H7 (cell line): ENCODE measurements around the gene RUFY1. TPM values are rescaled to one million over a fixed set of nuclear protein-coding genes. Genes with fewer than 3 reads are reported as not detected.
"Not testable (repeated sequence)": the region's sequence is repeated elsewhere in the genome, so short reads cannot be mapped to it uniquely, and the experiment has no call there.

Experiments used
- DNase-seq: peaks from one replicate; pipeline ENCODE4 v3.0.0; 2012
- H3K27me3 ChIP-seq: 2 replicates; pipeline ENCODE4 v1.6.0; 2011; ENCODE audit warnings: mild to moderate bottlenecking, low read length; ENCODE audit not compliant: control insufficient read depth, insufficient read depth
- H3K36me3 ChIP-seq: replicated peaks from 2 replicates; pipeline ENCODE4 v1.5.1; 2011; ENCODE audit warnings: low read length; ENCODE audit not compliant: control insufficient read depth, insufficient read depth
- H3K4me3 ChIP-seq: 2 replicates; pipeline ENCODE4 v1.5.1; 2011; ENCODE audit warnings: low read depth, mild to moderate bottlenecking, control low read depth, low read length, moderate library complexity; ENCODE audit not compliant: insufficient read depth
- total RNA-seq: library from RNA; depleted of rRNA; stranded (reverse); fragments of >200 nt; shearing (Covaris generic); gene quantifications from 2 replicates; pipeline ENCODE4 v1.2.3, GENCODE V29; 2014

The RUFY1 gene
- total RNA-seq, 1 experiment from 2014 or later = 25.5 TPM

DNA sequence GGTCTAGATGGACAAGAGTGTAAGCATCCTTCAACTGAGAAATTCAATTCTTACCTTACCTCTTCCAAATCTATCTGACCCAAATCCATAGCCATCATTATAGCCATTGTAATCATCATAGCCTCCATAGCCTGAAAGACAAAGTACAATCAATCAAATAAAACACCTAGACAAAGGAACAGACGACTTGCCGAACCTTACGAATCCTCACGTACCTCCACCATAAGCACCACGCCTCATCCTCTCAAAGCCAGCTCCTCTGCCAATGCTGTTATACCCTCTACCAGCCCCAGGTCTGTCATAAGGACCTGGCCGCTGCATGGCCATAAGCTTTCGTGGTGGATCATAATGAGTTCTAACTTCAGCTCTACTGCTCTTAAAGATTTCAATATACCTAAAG is 67.6 kb downstream of the RUFY1 start:
- no peak overlapping the region for H3K4me3 ChIP-seq
- H3K36me3 ChIP-seq = peaks cover 72% of the 10 kb centered on the region
- DNase-seq = no peak
- no peaks in the 10 kb centered on the region for H3K27me3 ChIP-seq

DNA sequence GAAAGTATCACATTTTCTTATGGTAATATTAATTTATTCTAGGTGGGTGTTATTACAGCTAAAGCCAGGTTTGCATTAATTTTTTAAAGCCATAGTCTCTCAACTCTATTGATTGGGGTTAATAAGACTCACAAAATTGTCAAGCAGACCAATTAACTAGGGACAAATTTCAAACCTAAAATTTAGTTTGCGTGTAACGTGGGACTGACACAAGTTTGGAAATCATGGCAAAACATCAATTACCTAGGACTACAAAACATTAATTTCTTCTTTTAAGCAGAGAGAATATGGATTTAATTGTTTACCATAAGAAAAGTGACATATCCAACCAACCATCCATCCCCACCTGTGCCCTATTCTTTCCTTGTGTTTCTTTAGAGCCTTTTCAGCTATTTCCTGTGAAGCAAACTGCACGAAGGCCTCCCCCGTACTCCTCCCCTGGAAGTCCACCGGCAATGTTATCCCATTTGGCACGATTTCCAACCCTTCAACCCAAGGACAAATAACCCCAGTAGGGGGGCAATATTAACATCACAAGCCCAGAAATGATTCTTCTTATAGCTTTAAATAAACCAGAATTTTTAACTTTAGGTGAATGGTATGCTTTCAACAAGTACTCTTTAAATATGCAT is 68.7 kb downstream of the RUFY1 start:
- H3K36me3 ChIP-seq = peaks cover 64% of the 10 kb centered on the region
- no peak for DNase-seq
- no peak overlapping the region; the same call in 1 of the 2 replicates for H3K4me3 ChIP-seq
- H3K27me3 ChIP-seq = no peaks in the 10 kb centered on the region

DNA sequence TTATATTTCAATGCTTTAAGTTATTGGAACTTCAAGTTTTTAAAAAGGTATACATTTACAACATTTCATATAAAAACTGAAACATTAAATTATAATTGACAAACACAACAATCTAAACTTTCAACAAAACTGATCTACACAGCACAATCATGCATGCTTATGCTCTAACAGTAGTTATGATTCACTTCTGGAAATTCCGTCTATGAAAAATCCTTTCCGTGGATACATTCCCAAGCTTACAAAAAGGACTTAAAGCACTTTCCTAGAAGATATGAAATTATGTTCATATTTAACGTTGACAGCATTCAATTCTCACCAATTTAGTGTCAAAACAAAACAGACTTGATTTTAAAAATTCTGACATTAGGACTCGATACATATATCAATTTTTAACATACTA is 69.4 kb downstream of the RUFY1 start:
- Histone ChIP-seq H3K36me3 (peaks cover 60% of the 10 kb centered on the region), H3K27me3 (no peaks in the 10 kb centered on the region), H3K4me3 (no peak overlapping the region; the same call in 1 of the 2 replicates)
- DNase-seq = no peak

DNA sequence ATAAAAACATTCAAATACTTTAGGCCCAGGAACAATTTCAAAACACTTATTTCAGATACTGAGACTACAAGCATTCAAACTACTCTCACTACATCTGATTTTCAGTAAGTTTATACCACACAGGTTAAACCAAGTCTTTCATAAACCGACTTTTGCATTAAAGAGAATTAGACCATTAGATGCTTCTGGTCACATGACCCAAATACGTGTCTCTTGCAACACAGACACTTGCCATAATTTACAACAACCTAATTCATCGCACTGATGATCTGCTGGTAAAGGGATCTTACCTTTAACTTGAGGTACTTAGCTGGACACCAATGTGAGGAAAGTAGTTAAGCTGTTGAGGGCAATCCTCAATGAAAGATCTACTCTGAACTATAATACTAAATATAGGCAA is 69.9 kb downstream of the RUFY1 start:
- no peaks in the 10 kb centered on the region for H3K27me3 ChIP-seq
- no peak overlapping the region; the same call in 1 of the 2 replicates for H3K4me3 ChIP-seq
- peaks cover 55% of the 10 kb centered on the region for H3K36me3 ChIP-seq
- DNase-seq = no peak

DNA sequence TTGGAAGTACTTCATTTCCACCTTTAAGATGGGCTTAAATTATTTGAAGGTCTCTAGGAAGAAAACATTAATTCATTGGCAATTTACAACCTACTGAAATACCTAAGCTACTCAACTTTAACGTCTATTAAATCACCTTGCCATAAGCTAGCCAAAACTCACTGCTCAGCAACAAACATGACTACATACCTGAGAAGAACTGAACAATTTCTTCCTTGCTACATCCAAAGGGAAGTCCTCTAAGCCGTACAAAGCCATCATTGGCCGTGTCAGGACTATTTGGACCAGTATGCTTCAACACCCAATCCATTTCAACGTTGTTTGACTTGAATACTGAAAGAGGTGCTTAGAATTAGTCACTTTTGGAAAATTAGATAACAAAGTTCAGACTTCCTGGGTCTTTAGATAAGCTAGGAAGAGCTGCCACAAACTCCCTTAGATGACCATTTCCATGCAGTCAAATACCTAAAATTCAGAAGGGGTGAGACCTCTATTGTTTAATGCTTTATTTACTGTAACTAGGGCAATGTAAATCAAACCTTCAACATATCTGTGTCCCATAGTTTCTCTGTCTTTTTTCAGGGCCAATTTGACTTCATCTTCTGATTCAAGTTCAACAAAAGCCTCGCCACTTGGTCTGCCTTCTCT is 70.5 kb downstream of the RUFY1 start:
- no peak for DNase-seq
- Histone ChIP-seq H3K36me3 (peaks cover 53% of the 10 kb centered on the region), H3K4me3 (no peak overlapping the region; the same call in 1 of the 2 replicates), H3K27me3 (no peaks in the 10 kb centered on the region)

DNA sequence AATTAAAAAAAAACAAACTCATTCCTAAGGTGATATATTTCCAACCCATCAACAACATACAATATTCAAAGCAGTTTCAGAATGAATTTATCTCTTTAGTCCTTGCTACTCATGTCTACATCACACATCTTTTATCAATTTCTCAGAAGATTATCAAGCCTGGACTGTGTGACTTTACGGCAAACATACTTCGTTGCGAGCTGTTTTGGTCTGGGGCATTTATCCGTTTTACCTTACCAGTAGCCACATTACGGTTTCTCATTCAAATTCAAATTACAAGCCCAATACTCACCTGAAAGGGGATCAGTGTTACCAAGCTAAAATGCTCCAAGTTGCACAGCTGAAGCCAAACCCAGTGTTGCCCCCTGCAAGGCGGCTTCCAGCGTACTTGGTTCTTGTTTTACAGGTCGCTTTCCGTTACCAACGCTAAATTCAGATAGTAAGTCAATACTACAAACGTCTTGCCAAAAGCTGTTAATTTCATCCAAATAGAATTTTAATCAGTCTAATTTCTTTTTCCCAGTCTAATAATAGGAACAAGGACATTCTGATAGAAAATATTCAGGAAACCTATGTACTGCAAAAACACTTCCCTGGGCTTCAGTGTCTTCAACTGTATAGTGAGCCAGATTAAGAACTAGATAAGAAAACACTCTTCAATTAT is 71.3 kb downstream of the RUFY1 start:
- Histone ChIP-seq H3K4me3 (peak overlapping the region; percentile 97), H3K27me3 (no peaks in the 10 kb centered on the region), H3K36me3 (peaks cover 45% of the 10 kb centered on the region)
- peak; percentile 52 for DNase-seq

- H3K36me3 ChIP-seq = peaks cover 30% of the 10 kb centered on the region
- no peaks in the 10 kb centered on the region for H3K27me3 ChIP-seq
- DNase-seq = peak; percentile 99
- H3K4me3 ChIP-seq = peak within 1 kb of the TSS; percentile 97
Measured at GRCh38 chr5:179623003-179623905, 72.9 kb downstream of the RUFY1 start, which contains the start of gene HNRNPH1. HNRNPH1 (minus strand) TSS chr5:179623671; CDS start chr5:179623133, 538 bp downstream.

DNA sequence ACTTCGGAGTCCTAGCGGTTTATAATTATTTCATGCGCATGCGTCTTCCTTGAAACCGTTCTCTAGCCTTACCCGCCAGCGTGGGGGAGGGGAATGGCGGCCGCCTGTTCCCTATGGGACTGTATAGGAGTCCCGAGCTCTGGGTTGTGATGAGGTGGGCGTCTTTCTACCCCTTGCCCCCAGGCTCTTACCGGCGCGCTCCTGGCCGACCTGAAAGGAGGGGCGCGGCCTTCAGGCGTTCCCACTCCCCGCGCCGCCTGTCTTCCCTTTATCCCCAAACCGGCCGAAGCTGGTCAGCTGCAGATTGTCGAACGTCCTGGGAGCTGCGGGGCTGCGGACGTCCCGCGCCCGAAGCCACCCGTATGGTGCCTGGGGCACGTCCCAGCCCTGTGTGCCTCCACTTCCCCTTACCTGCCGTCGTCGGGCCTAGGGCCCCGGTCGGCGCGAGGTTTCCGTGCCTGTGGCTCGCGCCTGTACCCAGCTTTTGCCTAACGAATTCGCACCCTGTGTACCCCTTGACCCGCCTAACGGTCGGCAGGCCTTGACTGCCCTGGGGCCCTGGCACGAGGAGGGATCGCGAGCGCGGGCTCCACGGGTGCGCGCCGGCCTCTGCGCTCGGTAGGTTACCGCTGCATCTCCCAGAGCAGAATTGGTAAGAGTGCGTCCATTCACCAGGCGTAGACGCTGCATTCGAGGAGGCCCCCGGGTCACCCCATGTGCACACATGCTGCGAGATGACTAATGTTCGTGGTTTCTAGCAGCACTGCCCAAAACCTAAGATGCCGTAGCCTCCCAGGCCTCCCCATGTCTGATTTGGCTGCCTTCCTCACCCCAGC is 73.8 kb downstream of the RUFY1 start:
- no peaks in the 10 kb centered on the region for H3K27me3 ChIP-seq
- H3K36me3 ChIP-seq = peaks cover 23% of the 10 kb centered on the region
- peak; percentile 92 for DNase-seq
- H3K4me3 ChIP-seq = peak overlapping the region; percentile 97

GRCh38 chr5:179624841-179625271 is 74.5 kb downstream of the RUFY1 start:
- DNase-seq = peak; percentile 63
- no peak overlapping the region for H3K4me3 ChIP-seq

DNA sequence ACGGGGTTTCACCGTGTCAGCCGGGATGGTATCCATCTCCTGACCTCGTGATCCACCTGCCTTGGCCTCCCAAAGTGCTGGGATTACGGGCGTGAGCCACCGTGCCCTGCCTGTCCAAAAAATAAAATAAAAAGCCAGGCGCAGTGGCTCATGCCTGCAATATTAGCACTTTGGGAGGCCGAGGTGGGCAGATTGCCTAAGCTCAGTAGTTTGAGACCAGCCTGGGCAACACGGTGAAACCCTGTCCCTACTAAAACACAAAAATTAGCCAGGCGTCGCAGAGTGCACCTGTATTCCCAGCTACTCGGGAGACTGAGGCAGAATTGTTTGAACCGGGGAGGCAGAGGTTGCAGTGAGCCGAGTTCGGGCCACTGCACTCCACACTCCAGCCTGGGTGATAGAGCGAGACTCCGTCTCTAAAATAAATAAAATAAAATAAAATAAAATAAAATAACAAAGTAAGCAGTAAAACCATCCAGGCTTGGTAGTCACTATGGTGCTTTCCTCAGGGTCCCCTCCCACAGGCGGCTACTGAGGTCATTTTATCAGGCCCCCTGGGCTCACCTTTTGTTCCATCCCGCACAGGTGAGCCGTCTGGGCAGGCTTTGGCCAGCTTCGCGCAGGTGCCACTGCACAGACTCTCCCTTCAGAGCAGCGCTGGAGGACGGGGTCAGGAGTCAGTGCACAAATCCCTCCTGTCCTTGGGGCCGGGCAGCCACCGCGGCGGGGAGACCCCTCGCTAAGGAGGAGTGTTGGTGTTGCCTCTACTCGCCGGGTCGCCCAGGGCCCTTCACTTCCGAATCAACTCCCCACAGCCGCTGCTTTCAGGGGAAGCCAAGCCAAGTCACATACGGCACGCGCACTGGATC is 83.4 kb downstream of the RUFY1 start:
- not testable (repeated sequence) for H3K36me3 ChIP-seq, DNase-seq, H3K4me3 ChIP-seq, H3K27me3 ChIP-seq

More at GRCh38 chr5:179624841-179625271, 74.5 kb downstream of the RUFY1 start:
- Histone ChIP-seq H3K27me3 (no peaks in the 10 kb centered on the region), H3K36me3 (peaks cover 15% of the 10 kb centered on the region)

- H3K27me3 ChIP-seq, DNase-seq, H3K4me3 ChIP-seq: not testable (repeated sequence)
Measured at GRCh38 chr5:179634370-179635172, 84.2 kb downstream of the RUFY1 start.

GRCh38 chr5:179639296-179639695 is 88.9 kb downstream of the RUFY1 start:
- DNase-seq, H3K27me3 ChIP-seq, H3K4me3 ChIP-seq, H3K36me3 ChIP-seq: not testable (repeated sequence)

More at GRCh38 chr5:179634370-179635172, 84.2 kb downstream of the RUFY1 start:
- H3K36me3 ChIP-seq = not testable (repeated sequence)
